T-helper 17 cell (primary cell): ENCODE data around the gene SCARB2. TPM values are rescaled to one million over a fixed set of nuclear protein-coding genes. Genes with fewer than 3 reads are reported as not detected.
A peak's percentile ranks its signal among the peaks of the same experiment; 100 is the strongest.

Experiments used
- ATAC-seq: fragments of 150-1000 bp; cut with Tn5 transposase; 2 replicates; pipeline ENCODE4 v1.10.0; 2021; ENCODE audit warnings: mild to moderate bottlenecking, moderate library complexity
- DNase-seq, 3 donors: peaks; one replicate each; pipeline versions ENCODE4 v3.0.0 to v3.0.0-alpha.2; 2020 to 2021
- H3K9me3 ChIP-seq: one replicate; pipeline ENCODE4 v1.7.0; 2013; ENCODE audit warnings: low read length, mild to moderate bottlenecking; ENCODE audit not compliant: control insufficient read depth, poor library complexity, severe bottlenecking
- H3K27ac Mint-ChIP-seq: one replicate; pipeline ENCODE4 v1.8.0; 2022; ENCODE audit warnings: mild to moderate bottlenecking, moderate library complexity, mixed read lengths
- H3K27me3 Mint-ChIP-seq: one replicate; pipeline ENCODE4 v1.8.0; 2022; ENCODE audit warnings: mixed read lengths
- H3K36me3 Mint-ChIP-seq: one replicate; pipeline ENCODE4 v1.8.0; 2022; ENCODE audit warnings: low read depth, mixed read lengths
- H3K4me1 Mint-ChIP-seq: one replicate; pipeline ENCODE4 v1.8.0; 2022; ENCODE audit warnings: mild to moderate bottlenecking, mixed read lengths
- H3K4me3 Mint-ChIP-seq: one replicate; pipeline ENCODE4 v1.8.0; 2022; ENCODE audit warnings: mild to moderate bottlenecking, moderate library complexity, mixed read lengths
- total RNA-seq, 4 donors: library from RNA in 2 of 4; stranded (reverse) in 2 of 4; gene quantifications; one replicate each; pipeline ENCODE4 v1.2.3 and lab custom pipeline; 2022 to 2026

The SCARB2 gene
- total RNA-seq, 2 donors from 2014 or later, result 27.5 to 28.6 TPM

- ATAC-seq (no peak), DNase-seq (no peak)
- Mint-ChIP-seq H3K4me3 (no peak overlapping the region), H3K4me1 (peaks cover 26% of the 10 kb centered on the region), H3K36me3 (no peaks in the 10 kb centered on the region), H3K27me3 (no peaks in the 10 kb centered on the region), H3K27ac (no peak overlapping the region)
- no peaks in the 10 kb centered on the region for H3K9me3 ChIP-seq
Observed at GRCh38 chr4:76203541-76203940, 10.1 kb downstream of the SCARB2 start.

- peak overlapping the region; percentile 79 for H3K27ac Mint-ChIP-seq
- no peaks in the 10 kb centered on the region for H3K9me3 ChIP-seq
- no peaks in the 10 kb centered on the region for H3K27me3 Mint-ChIP-seq
- ATAC-seq (no peak), DNase-seq (no peak)
- H3K4me1 Mint-ChIP-seq, result peaks cover 26% of the 10 kb centered on the region
- no peak overlapping the region for H3K4me3 Mint-ChIP-seq
- no peaks in the 10 kb centered on the region for H3K36me3 Mint-ChIP-seq
Observed at GRCh38 chr4:76201276-76201675, 12.3 kb downstream of the SCARB2 start.

GRCh38 chr4:76200771-76201231, 12.8 kb downstream of the SCARB2 start:
- peak overlapping the region; percentile 79 for H3K27ac Mint-ChIP-seq
- H3K9me3 ChIP-seq, result no peaks in the 10 kb centered on the region
- DNase-seq, result no peak
- no peak overlapping the region for H3K4me3 Mint-ChIP-seq
- no peaks in the 10 kb centered on the region for H3K36me3 Mint-ChIP-seq
- peaks cover 25% of the 10 kb centered on the region for H3K4me1 Mint-ChIP-seq
- no peak for ATAC-seq
- no peaks in the 10 kb centered on the region for H3K27me3 Mint-ChIP-seq

- Mint-ChIP-seq H3K36me3 (peaks cover 2% of the 10 kb centered on the region), H3K4me3 (peak overlapping the region; percentile 43), H3K27ac (peak overlapping the region; percentile 79), H3K4me1 (peaks cover 27% of the 10 kb centered on the region), H3K27me3 (no peaks in the 10 kb centered on the region)
- ATAC-seq (peak; percentile 77), DNase-seq (no peak)
- H3K9me3 ChIP-seq, result no peaks in the 10 kb centered on the region
Observed at GRCh38 chr4:76199664-76200211, 13.9 kb downstream of the SCARB2 start.

- H3K27ac Mint-ChIP-seq, result peak overlapping the region; percentile 63
- no peak for DNase-seq
- peak overlapping the region; percentile 15 for H3K4me3 Mint-ChIP-seq
- H3K36me3 Mint-ChIP-seq, result peaks cover 4% of the 10 kb centered on the region
- no peaks in the 10 kb centered on the region for H3K9me3 ChIP-seq
- H3K4me1 Mint-ChIP-seq, result peaks cover 29% of the 10 kb centered on the region
- H3K27me3 Mint-ChIP-seq, result no peaks in the 10 kb centered on the region
- no peak for ATAC-seq
Observed at GRCh38 chr4:76198411-76199237, 15.0 kb downstream of the SCARB2 start.

- peaks cover 29% of the 10 kb centered on the region for H3K4me1 Mint-ChIP-seq
- H3K4me3 Mint-ChIP-seq, result no peak overlapping the region
- ATAC-seq, result peak; percentile 39
- DNase-seq, result no peak
- H3K27me3 Mint-ChIP-seq, result no peaks in the 10 kb centered on the region
- no peaks in the 10 kb centered on the region for H3K9me3 ChIP-seq
- H3K27ac Mint-ChIP-seq, result peak overlapping the region; percentile 63
- H3K36me3 Mint-ChIP-seq, result peaks cover 5% of the 10 kb centered on the region
Observed at GRCh38 chr4:76197971-76198410, 15.6 kb downstream of the SCARB2 start.

GRCh38 chr4:76197031-76197743, 16.4 kb downstream of the SCARB2 start:
- peak overlapping the region; percentile 63 for H3K27ac Mint-ChIP-seq
- no peak overlapping the region for H3K4me3 Mint-ChIP-seq
- DNase-seq (no peak), ATAC-seq (no peak)
- H3K9me3 ChIP-seq, result no peaks in the 10 kb centered on the region
- peaks cover 5% of the 10 kb centered on the region for H3K36me3 Mint-ChIP-seq
- H3K27me3 Mint-ChIP-seq, result no peaks in the 10 kb centered on the region
- peaks cover 29% of the 10 kb centered on the region for H3K4me1 Mint-ChIP-seq

- no peak overlapping the region for H3K27ac Mint-ChIP-seq
- H3K9me3 ChIP-seq, result no peaks in the 10 kb centered on the region
- ATAC-seq (no peak), DNase-seq (no peak)
- no peak overlapping the region for H3K4me3 Mint-ChIP-seq
- H3K36me3 Mint-ChIP-seq, result peaks cover 8% of the 10 kb centered on the region
- no peaks in the 10 kb centered on the region for H3K27me3 Mint-ChIP-seq
- H3K4me1 Mint-ChIP-seq, result peaks cover 29% of the 10 kb centered on the region
Observed at GRCh38 chr4:76196376-76196775, 17.2 kb downstream of the SCARB2 start.

GRCh38 chr4:76195326-76195725, 18.3 kb downstream of the SCARB2 start:
- no peaks in the 10 kb centered on the region for H3K9me3 ChIP-seq
- H3K4me3 Mint-ChIP-seq, result no peak overlapping the region
- ATAC-seq (no peak), DNase-seq (no peak)
- no peak overlapping the region for H3K27ac Mint-ChIP-seq
- H3K4me1 Mint-ChIP-seq, result peaks cover 21% of the 10 kb centered on the region
- peaks cover 8% of the 10 kb centered on the region for H3K36me3 Mint-ChIP-seq
- H3K27me3 Mint-ChIP-seq, result no peaks in the 10 kb centered on the region

GRCh38 chr4:76194325-76194724, 19.3 kb downstream of the SCARB2 start:
- Mint-ChIP-seq H3K4me3 (no peak overlapping the region), H3K36me3 (peaks cover 8% of the 10 kb centered on the region), H3K27me3 (no peaks in the 10 kb centered on the region), H3K27ac (no peak overlapping the region), H3K4me1 (peaks cover 14% of the 10 kb centered on the region)
- H3K9me3 ChIP-seq, result no peaks in the 10 kb centered on the region
- DNase-seq (no peak), ATAC-seq (no peak)

- no peaks in the 10 kb centered on the region for H3K27me3 Mint-ChIP-seq
- H3K27ac Mint-ChIP-seq, result no peak overlapping the region
- no peaks in the 10 kb centered on the region for H3K9me3 ChIP-seq
- ATAC-seq (no peak), DNase-seq (no peak)
- peaks cover 8% of the 10 kb centered on the region for H3K36me3 Mint-ChIP-seq
- H3K4me3 Mint-ChIP-seq, result no peak overlapping the region
- peaks cover 6% of the 10 kb centered on the region for H3K4me1 Mint-ChIP-seq
Observed at GRCh38 chr4:76192236-76192635, 21.4 kb downstream of the SCARB2 start.

- Mint-ChIP-seq H3K27ac (no peak overlapping the region), H3K4me1 (peaks cover 10% of the 10 kb centered on the region), H3K4me3 (no peak overlapping the region), H3K36me3 (peaks cover 4% of the 10 kb centered on the region), H3K27me3 (no peaks in the 10 kb centered on the region)
- H3K9me3 ChIP-seq, result no peaks in the 10 kb centered on the region
- ATAC-seq (no peak), DNase-seq (no peak)
Observed at GRCh38 chr4:76188557-76188956, 25.1 kb downstream of the SCARB2 start.

- no peaks in the 10 kb centered on the region for H3K9me3 ChIP-seq
- ATAC-seq, result no peak
- H3K4me1 Mint-ChIP-seq, result peaks cover 10% of the 10 kb centered on the region
- no peak overlapping the region for H3K27ac Mint-ChIP-seq
- H3K27me3 Mint-ChIP-seq, result no peaks in the 10 kb centered on the region
- no peak for DNase-seq
- H3K36me3 Mint-ChIP-seq, result peaks cover 3% of the 10 kb centered on the region
- H3K4me3 Mint-ChIP-seq, result no peak overlapping the region
Observed at GRCh38 chr4:76188149-76188548, 25.5 kb downstream of the SCARB2 start.
